Measurements from ENCODE around the gene LRMDA. TPM values are rescaled to one million over a fixed set of nuclear protein-coding genes. Genes with fewer than 3 reads are reported as not detected.
A peak's percentile ranks its signal among the peaks of the same experiment; 100 is the strongest.

The LRMDA gene
- polyA plus RNA-seq, 3 donors, result 39.8 to 59.6 (median 56.4) TPM

DNA sequence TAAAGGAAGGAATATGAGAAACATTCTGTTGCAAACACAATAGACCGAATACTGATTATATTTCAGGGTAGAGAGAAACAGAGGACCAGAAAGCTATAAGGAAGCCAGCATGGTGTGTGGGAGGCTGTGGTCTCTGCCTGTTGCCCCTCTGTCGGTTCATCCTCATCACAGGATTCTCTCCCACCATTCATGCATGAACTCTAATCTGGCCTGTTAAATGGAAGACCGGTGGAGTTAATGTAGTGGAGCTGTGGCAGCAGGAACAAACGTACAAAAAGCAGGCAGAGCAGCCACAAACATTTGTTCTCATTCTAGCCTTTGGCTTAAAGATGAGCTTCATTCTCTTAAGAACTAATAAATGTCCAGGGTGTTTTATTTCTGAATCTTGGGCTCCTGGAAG lies 902.4 kb downstream of the LRMDA start:
- Histone ChIP-seq H3K27ac (ENCODE audit: low read depth in 1 of 2, low read length in 2 of 2) (no peak overlapping the region), H3K9me3 (replicated peaks in 1 of 2; ENCODE audit: control insufficient read depth in 1 of 2, insufficient read depth in 1 of 2, low read length in 2 of 2) (no peaks in the 10 kb centered on the region), H3K27me3 (ENCODE audit: control insufficient read depth in 2 of 2, insufficient read depth in 2 of 2, low read length in 2 of 2) (no peaks in the 10 kb centered on the region), H3K36me3 (replicated peaks in 1 of 2; ENCODE audit: control insufficient read depth in 1 of 2, insufficient read depth in 2 of 2, low read length in 2 of 2) (no peaks in the 10 kb centered on the region), H4K20me1 (ENCODE audit: insufficient read depth, low read length) (no peaks in the 10 kb centered on the region), H3K79me2 (ENCODE audit: insufficient read depth, low read length) (no peaks in the 10 kb centered on the region), H3K4me1 (ENCODE audit: control insufficient read depth in 1 of 2, insufficient read depth in 2 of 2, low read length in 2 of 2) (no peaks in the 10 kb centered on the region), H3K4me2 (replicated peaks; ENCODE audit: extremely low read depth, low read length, poor library complexity, severe bottlenecking) (no peak overlapping the region), H2AFZ (ENCODE audit: insufficient read depth, low read depth, low read length, poor library complexity, severe bottlenecking) (no peak overlapping the region), H3K4me3 (replicated peaks in 1 of 3; ENCODE audit: low read depth in 2 of 3, low read length in 3 of 3) (no peak overlapping the region), H3K9ac (ENCODE audit: insufficient read depth, low read length, poor library complexity, severe bottlenecking) (no peak overlapping the region)
- intact Hi-C loops (cut with micrococcal nuclease), result no loop called here
- peak overlapping the region in 1 of 7 donors; percentile 27 for H3K27ac Mint-ChIP-seq
- WGBS (ENCODE audit: insufficient coverage), result no CpG with 5 or more reads among the region's 4 CpGs
- H3K4me1 Mint-ChIP-seq, result peaks cover 9% of the 10 kb centered on the region
- no peak for DNase-seq
- H3K36me3 Mint-ChIP-seq, result peaks cover 2% of the 10 kb centered on the region in 2 donors
- peaks cover 0 to 2% (median 2%) of the 10 kb centered on the region in 3 donors for H3K27me3 Mint-ChIP-seq (ENCODE audit: low read depth in 3 of 3)
- no peak overlapping the region for H3K4me3 Mint-ChIP-seq
- TF ChIP-seq CTCF (IDR thresholded peaks at IDR 0.05), result no peak
- H3K9me3 Mint-ChIP-seq, result peaks cover 0 to 2% (median 0%) of the 10 kb centered on the region in 7 donors

DNA sequence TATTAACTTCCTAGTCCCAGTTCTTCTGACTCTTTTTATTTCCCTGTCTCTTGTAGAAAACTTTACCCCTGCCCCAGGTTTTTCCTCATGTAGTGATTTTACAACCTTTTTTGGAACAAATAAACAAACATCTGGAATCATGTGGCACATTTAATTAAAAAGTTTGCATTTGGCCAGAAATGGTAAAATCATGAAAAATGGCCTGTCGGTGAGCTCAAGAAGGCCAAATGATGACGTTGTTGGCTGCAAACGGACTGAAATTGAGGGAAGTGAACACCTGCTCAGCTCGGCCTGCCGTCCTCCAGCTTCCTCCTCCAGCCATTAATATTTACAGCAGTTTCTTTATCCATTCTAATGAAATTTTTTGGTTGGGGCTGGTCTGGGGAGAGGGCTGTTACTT lies 902.8 kb downstream of the LRMDA start:
- no peak overlapping the region for H3K27ac ChIP-seq (ENCODE audit: low read depth in 1 of 2, low read length in 2 of 2)
- H2AFZ ChIP-seq (ENCODE audit: insufficient read depth, low read depth, low read length, poor library complexity, severe bottlenecking), result no peak overlapping the region
- Mint-ChIP-seq H3K9me3 (peaks cover 0 to 2% (median 0%) of the 10 kb centered on the region in 7 donors), H3K4me3 (no peak overlapping the region), H3K36me3 (peaks cover 2% of the 10 kb centered on the region in 2 donors), H3K27me3 (ENCODE audit: low read depth in 3 of 3) (peaks cover 0 to 2% (median 2%) of the 10 kb centered on the region in 3 donors), H3K4me1 (peaks cover 9% of the 10 kb centered on the region), H3K27ac (no peak overlapping the region)
- WGBS (ENCODE audit: insufficient coverage), result 78% methylated on average over 2 of the region's 5 CpGs
- no peaks in the 10 kb centered on the region for H3K36me3 ChIP-seq (replicated peaks in 1 of 2; ENCODE audit: control insufficient read depth in 1 of 2, insufficient read depth in 2 of 2, low read length in 2 of 2)
- no peak for TF ChIP-seq CTCF (IDR thresholded peaks at IDR 0.05)
- H3K79me2 ChIP-seq (ENCODE audit: insufficient read depth, low read length), result no peaks in the 10 kb centered on the region
- intact Hi-C loops (cut with micrococcal nuclease), result no loop called here
- H3K27me3 ChIP-seq (ENCODE audit: control insufficient read depth in 2 of 2, insufficient read depth in 2 of 2, low read length in 2 of 2), result no peaks in the 10 kb centered on the region
- no peak for DNase-seq
- no peaks in the 10 kb centered on the region for H3K9me3 ChIP-seq (replicated peaks in 1 of 2; ENCODE audit: control insufficient read depth in 1 of 2, insufficient read depth in 1 of 2, low read length in 2 of 2)
- no peaks in the 10 kb centered on the region for H3K4me1 ChIP-seq (ENCODE audit: control insufficient read depth in 1 of 2, insufficient read depth in 2 of 2, low read length in 2 of 2)
- H3K4me2 ChIP-seq (replicated peaks; ENCODE audit: extremely low read depth, low read length, poor library complexity, severe bottlenecking), result no peak overlapping the region
- no peak overlapping the region for H3K9ac ChIP-seq (ENCODE audit: insufficient read depth, low read length, poor library complexity, severe bottlenecking)
- H3K4me3 ChIP-seq (replicated peaks in 1 of 3; ENCODE audit: low read depth in 2 of 3, low read length in 3 of 3), result no peak overlapping the region
- H4K20me1 ChIP-seq (ENCODE audit: insufficient read depth, low read length), result no peaks in the 10 kb centered on the region

Data from CD14-positive monocyte (primary cell).